Measurements from ENCODE around the gene TMEM267.

DNA sequence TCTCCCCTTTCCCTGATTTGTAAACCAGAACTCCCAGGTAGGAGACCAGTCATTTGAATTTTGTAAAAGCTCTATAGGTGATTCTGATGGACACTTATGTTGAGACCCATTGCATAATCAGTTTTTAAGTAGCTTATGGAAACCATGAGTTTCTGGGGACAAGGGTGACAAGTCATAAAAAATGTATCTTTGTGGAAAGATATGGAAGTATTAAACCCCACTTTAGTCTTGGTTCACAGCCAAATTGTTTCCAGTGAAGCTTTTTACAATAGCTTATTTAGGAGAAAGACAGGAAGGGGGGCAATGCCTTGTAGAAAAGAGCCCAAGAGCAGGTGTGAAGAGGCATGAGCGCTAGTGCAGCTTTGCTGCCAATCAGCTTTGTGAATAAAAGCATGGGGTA, 71.0 kb downstream of the TMEM267 start:
- TF ChIP-seq, protein P1, sequence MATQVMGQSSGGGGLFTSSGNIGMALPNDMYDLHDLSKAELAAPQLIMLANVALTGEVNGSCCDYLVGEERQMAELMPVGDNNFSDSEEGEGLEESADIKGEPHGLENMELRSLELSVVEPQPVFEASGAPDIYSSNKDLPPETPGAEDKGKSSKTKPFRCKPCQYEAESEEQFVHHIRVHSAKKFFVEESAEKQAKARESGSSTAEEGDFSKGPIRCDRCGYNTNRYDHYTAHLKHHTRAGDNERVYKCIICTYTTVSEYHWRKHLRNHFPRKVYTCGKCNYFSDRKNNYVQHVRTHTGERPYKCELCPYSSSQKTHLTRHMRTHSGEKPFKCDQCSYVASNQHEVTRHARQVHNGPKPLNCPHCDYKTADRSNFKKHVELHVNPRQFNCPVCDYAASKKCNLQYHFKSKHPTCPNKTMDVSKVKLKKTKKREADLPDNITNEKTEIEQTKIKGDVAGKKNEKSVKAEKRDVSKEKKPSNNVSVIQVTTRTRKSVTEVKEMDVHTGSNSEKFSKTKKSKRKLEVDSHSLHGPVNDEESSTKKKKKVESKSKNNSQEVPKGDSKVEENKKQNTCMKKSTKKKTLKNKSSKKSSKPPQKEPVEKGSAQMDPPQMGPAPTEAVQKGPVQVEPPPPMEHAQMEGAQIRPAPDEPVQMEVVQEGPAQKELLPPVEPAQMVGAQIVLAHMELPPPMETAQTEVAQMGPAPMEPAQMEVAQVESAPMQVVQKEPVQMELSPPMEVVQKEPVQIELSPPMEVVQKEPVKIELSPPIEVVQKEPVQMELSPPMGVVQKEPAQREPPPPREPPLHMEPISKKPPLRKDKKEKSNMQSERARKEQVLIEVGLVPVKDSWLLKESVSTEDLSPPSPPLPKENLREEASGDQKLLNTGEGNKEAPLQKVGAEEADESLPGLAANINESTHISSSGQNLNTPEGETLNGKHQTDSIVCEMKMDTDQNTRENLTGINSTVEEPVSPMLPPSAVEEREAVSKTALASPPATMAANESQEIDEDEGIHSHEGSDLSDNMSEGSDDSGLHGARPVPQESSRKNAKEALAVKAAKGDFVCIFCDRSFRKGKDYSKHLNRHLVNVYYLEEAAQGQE (IDR thresholded peaks at IDR 0.05) = no peak
- TF ChIP-seq, protein P2, sequence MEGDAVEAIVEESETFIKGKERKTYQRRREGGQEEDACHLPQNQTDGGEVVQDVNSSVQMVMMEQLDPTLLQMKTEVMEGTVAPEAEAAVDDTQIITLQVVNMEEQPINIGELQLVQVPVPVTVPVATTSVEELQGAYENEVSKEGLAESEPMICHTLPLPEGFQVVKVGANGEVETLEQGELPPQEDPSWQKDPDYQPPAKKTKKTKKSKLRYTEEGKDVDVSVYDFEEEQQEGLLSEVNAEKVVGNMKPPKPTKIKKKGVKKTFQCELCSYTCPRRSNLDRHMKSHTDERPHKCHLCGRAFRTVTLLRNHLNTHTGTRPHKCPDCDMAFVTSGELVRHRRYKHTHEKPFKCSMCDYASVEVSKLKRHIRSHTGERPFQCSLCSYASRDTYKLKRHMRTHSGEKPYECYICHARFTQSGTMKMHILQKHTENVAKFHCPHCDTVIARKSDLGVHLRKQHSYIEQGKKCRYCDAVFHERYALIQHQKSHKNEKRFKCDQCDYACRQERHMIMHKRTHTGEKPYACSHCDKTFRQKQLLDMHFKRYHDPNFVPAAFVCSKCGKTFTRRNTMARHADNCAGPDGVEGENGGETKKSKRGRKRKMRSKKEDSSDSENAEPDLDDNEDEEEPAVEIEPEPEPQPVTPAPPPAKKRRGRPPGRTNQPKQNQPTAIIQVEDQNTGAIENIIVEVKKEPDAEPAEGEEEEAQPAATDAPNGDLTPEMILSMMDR (IDR thresholded peaks at IDR 0.05; ENCODE audit: low read depth, low read length, missing input control) = no peak
- TF ChIP-seq GABPA (IDR thresholded peaks at IDR 0.05 in 1 of 2, conservative IDR thresholded peaks at IDR 0.05 in 1 of 2) (no peak), SP1 (IDR thresholded peaks at IDR 0.05) (no peak), TAF1 (conservative IDR thresholded peaks at IDR 0.05) (no peak), JUND (IDR thresholded peaks at IDR 0.05) (no peak), FOXA1 (IDR thresholded peaks at IDR 0.05) (no peak), RAD21 (IDR thresholded peaks at IDR 0.05) (no peak), FOXA2 (IDR thresholded peaks at IDR 0.05) (no peak)
- TF ChIP-seq, protein P3, sequence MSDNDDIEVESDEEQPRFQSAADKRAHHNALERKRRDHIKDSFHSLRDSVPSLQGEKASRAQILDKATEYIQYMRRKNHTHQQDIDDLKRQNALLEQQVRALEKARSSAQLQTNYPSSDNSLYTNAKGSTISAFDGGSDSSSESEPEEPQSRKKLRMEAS (IDR thresholded peaks at IDR 0.05) = no peak
